Astrocyte of the cerebellum (primary cell): ENCODE measurements around the gene ACOT13.
A peak's percentile ranks its signal among the peaks of the same experiment; 100 is the strongest.
"Not testable (repeated sequence)": the region's sequence is repeated elsewhere in the genome, so short reads cannot be mapped to it uniquely, and the experiment has no call there.

Source experiments
- DNase-seq: peaks from one replicate; pipeline ENCODE4 v3.0.0-alpha.2; 2011; ENCODE audit warnings: low read depth
- H3K4me3 ChIP-seq: 2 replicates; pipeline ENCODE4 v1.5.1; 2011; ENCODE audit warnings: mild to moderate bottlenecking, low read depth, low read length, moderate library complexity
- in situ Hi-C: cut with HindIII; loops from 2 replicates; pipeline ENCODE4 v1.10.0; 2017; ENCODE audit warnings: low sequenced_read_pairs
- TF ChIP-seq, protein P1 (sequence below): IDR thresholded peaks from 2 replicates; pipeline ENCODE4 v1.5.1; 2012; ENCODE audit warnings: low read length, low read depth, moderate library complexity, mild to moderate bottlenecking; ENCODE audit errors: missing control alignments

The ACOT13 gene

DNA sequence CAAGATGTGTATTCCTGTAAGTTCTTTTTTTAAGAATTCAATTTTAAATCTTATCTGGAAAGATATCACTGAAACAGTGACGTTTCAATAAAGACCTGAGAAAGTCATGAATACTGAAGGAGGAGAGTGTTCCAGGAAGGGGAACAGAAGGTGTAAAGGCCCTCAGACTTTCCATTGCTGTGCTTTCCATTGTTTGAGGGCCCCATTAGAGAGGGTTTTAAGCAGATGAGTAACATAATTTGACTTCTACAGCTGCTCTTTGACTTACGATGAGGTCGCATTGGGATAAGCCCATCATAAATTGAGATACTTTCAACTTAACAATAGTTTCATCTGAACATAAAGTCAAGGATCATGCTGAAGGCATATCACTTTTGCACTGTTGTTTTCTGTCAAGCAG lies 24.7 kb downstream of the ACOT13 start:
- in situ Hi-C loops = loop anchor here (5.0 kb wide), 1 partner anchor 104 kb away; no protein-coding TSS in a partner anchor
- TF ChIP-seq, protein P1, sequence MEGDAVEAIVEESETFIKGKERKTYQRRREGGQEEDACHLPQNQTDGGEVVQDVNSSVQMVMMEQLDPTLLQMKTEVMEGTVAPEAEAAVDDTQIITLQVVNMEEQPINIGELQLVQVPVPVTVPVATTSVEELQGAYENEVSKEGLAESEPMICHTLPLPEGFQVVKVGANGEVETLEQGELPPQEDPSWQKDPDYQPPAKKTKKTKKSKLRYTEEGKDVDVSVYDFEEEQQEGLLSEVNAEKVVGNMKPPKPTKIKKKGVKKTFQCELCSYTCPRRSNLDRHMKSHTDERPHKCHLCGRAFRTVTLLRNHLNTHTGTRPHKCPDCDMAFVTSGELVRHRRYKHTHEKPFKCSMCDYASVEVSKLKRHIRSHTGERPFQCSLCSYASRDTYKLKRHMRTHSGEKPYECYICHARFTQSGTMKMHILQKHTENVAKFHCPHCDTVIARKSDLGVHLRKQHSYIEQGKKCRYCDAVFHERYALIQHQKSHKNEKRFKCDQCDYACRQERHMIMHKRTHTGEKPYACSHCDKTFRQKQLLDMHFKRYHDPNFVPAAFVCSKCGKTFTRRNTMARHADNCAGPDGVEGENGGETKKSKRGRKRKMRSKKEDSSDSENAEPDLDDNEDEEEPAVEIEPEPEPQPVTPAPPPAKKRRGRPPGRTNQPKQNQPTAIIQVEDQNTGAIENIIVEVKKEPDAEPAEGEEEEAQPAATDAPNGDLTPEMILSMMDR = no peak
- DNase-seq = no peak
- no peak overlapping the region for H3K4me3 ChIP-seq

DNA sequence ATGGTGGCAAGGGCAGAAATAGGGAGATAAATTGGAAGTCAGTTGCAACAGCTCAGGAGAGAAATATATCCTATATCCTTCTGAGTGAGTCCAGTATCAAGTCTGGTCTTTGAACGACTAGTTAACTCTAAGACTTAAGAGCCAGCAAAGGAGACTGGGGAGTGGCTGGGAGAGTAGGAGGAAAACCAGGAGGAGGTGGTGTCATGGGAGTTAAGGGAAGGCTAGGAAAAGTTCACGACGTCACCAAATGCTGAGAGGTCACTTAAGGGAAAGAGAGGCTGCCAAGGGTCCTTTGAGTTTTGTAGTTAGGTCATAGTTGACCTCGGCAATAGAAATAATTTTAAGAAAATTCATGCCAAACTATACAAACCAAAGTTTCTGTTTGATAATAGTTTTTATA lies 25.1 kb downstream of the ACOT13 start:
- TF ChIP-seq, protein P1 = no peak
- no peak for DNase-seq
- no peak overlapping the region for H3K4me3 ChIP-seq
- in situ Hi-C loops = loop anchor here (5.0 kb wide), 1 partner anchor 105 kb away; no protein-coding TSS in a partner anchor

DNA sequence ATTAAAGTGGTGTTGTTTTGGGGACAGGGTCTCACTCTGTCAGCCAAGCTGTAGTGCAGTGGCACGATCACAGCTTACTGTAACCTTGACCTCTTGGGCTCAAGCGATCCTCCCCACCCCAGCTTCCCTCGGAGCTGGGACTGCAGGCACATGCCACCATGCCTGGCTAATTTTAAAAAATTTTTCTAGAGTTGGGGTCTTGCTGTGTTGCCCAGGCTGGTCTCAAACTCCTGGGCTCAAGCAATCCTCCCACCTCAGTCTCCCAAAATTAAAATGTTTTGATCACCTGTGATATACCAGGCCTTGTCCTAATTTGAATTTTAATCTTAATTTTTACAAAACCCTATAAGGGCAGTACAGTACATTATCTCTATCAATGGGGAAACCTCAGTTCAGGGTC lies 25.5 kb downstream of the ACOT13 start:
- TF ChIP-seq, protein P1 = no peak
- no peak overlapping the region for H3K4me3 ChIP-seq
- in situ Hi-C loops = loop anchor here (5.0 kb wide), 1 partner anchor 105 kb away; no protein-coding TSS in a partner anchor
- no peak for DNase-seq

DNA sequence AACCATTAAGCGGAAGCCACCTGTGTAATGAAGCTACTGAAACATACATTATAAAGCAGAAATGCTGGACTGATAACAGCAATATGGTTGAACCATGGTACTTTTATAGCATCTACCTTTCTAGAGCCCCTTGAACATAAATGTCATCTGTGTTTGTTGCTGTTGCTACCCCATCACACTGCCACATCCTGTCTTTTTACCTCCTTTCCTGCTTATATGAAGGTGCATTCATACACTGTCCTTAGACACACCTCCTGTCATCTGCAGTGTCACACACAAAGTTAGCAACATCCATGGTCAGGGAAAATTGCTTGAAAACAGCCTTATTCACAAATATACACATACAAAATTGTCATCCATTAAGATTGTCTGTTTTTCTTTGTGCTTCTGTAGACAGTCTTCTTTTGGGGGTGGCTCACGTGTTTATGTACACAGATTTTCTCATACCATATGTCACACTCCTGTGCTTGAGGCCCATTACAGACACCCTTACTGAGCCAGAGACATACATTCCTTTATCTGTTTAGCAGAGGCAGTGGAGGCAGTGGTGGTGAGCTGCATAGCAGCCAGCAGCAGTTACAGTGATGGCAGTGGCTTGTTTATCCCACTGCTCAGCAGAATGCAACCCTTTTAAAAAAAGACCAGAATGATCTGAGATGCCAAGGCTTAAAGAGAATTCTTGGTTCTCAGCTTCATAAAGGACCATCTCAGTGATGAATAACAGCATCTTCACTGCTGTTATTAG lies 26.1 kb downstream of the ACOT13 start:
- in situ Hi-C loops = loop anchor here (5.0 kb wide), 1 partner anchor 106 kb away; no protein-coding TSS in a partner anchor
- no peak for DNase-seq
- TF ChIP-seq, protein P1 = no peak
- H3K4me3 ChIP-seq = no peak overlapping the region

DNA sequence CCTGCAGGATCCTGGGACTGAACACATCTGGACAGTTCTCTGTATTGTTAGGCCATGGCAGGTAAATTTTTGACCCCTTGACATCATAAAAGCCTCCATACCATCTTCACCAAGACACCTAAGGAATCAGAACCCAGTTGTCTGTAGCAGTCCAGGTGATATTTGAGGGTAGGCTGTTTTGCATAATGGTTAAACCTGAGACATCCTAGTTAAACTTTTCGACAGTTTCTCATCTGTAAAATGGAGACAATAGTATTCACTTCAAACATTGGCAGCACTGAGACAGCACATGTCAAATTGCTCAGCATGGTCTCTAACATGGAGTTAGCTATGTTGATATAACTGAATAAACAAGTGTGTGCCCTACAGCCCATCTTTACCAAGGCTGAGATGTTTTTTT lies 27.3 kb downstream of the ACOT13 start:
- DNase-seq = no peak
- no peak overlapping the region for H3K4me3 ChIP-seq
- TF ChIP-seq, protein P1 = no peak
- in situ Hi-C loops = loop anchor here (5.0 kb wide), 1 partner anchor 107 kb away; no protein-coding TSS in a partner anchor

DNA sequence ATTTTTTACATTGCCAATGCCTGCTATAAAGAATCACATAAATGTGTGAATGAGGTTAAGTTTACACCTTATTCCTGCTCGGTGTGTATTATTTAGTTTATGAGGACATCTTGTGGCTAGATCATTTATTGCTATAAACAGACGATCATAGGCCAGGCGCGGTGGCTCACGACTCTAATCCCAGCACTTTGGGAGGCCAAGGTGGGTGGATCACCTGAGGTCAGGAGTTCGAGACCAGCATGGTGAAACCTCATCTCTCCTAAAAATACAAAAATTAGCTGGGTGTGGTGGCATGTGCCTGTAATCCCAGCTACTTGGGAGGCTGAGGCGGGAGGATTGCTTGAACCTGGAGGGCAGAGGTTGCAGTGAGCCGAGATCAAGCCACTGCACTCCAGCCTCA lies 28.8 kb downstream of the ACOT13 start:
- in situ Hi-C loops, H3K4me3 ChIP-seq: not testable (repeated sequence)
- peak; percentile 23 for DNase-seq
- TF ChIP-seq, protein P1 = peak; percentile 6
